GM21786 (cell line): Measurements from ENCODE around the gene KIF26B.
"Not testable (repeated sequence)": the region's sequence is repeated elsewhere in the genome, so short reads cannot be mapped to it uniquely, and the experiment has no call there.

Source experiments
- ATAC-seq: cut with Tn5 transposase; IDR thresholded peaks from one replicate; pipeline ENCODE4 v1.9.1; 2021; ENCODE audit not compliant: unreplicated experiment

The KIF26B gene

GRCh38 chr1:245311887-245312536 is 157.2 kb downstream of the KIF26B start:
- ATAC-seq, result no peak

DNA sequence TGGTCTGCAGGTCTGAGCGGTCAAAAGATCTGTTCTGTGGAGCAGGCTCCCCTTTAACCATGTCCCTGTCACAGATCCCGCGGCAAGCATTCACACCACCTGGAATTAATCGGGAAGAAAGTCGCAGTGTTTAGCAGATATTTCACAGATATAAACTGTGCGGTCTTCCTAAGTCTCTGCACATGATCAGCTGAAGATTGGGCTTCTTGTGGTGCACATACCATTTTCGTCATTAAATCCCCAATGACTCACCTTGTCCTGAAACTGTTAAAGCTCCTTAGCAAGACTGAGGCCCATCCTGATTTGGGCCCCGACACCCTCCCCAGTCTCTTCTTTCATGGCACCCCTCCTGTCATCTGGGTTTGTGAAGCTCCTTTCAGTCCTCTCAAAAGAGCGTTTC is 158.8 kb downstream of the KIF26B start:
- ATAC-seq, result no peak

DNA sequence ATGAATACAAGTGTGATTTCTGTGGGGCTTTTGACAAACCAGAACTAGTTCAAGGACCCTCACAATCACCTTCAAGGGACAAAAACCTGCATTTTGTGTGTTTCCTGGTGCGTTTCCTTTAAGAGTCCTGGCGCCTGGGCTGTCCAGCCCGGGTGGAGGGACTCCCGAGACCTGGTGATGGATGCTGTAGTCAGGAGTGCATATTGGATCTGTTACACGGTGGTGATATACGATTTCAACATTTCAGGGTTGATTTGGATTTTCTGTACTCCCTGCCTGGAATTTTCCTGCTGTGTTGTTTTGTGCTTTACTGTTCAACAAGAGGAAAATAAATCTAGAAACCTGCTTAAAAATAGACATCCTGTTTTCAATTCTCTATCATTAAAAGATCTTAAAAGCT is 162.0 kb downstream of the KIF26B start:
- no peak for ATAC-seq

- ATAC-seq, result no peak
Measured at GRCh38 chr1:245317217-245317616, 162.4 kb downstream of the KIF26B start.

- no peak for ATAC-seq
Measured at GRCh38 chr1:245319094-245319493, 164.3 kb downstream of the KIF26B start.

DNA sequence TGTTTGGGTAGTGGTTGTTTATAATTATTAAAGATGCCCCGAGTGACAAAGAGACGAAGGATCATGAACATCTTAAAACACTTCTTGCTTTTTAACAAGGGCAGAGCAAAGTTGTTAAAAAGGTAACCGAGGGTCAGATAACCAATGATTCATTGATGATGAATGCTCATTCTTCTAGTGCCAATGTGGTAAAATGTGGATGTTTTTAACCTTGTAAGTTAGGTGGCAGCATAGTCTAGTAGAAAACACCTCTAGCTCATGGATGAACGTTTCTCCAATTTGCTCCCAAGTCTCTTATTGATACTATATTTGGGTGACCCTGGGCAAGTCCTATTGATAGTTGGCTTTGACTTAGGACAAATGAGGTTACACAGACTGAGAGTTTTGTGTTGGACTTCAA is 167.9 kb downstream of the KIF26B start:
- ATAC-seq, result no peak

GRCh38 chr1:245323765-245324164 is 169.0 kb downstream of the KIF26B start:
- not testable (repeated sequence) for ATAC-seq

DNA sequence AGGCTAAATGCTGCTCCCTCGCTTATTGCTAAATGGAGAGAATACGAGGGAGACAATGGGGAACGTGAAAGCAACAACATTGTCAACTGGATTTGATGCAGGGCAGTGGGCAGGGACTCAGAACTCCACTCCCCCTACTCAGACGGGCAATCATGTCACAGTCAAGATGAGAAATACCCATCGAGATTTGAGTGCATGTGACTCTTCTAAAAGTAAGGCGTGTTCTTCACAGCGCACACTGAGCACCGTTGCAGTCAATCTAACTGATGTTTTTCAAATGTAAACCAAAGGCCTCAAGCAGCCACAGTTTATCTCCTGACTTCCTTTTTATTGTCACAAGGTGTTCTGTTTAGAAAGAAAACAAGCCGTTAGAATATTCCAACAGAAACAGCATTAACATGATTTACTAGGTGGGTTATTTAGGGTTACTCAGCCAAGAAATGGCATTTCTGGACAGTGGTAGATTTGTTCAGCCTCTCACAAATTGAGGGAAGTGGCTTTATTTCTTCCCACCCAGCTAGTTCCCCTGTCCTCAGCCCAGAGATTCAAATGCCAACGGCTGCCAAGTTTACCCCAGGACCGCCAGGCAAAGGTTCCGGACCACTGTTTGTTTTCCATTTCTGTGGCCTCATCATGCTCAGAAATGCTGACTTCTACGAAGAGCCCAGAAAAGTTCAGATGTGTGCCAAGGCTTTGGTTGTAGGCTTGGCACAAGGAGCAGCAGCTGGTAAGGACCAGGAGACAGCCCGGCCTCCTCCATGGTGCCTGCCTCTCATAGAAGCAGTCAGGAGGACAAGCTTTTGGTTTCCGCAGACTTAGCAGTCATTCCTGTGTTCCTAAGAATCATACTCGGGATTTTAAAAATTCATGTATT is 171.4 kb downstream of the KIF26B start:
- no peak for ATAC-seq

DNA sequence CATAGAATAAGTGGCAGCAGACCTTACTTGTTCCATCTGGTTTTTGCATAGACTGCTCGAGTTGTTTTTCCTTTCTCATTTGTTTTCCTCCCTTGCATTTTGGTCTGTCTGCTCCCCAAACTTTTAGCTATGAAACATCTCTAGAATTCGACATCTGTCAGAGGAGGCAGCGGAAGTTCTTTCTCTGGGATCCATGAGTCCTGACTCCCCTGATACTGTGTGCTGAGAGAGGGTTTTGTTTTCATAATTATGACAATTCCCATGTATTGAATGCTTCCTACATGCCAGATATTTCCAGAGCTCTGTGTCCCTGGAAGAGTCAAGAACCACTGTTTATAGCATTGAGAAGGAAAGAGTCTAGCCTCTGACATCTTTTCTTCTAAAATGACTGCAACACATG is 172.6 kb downstream of the KIF26B start:
- ATAC-seq, result no peak

GRCh38 chr1:245327842-245328241 is 173.1 kb downstream of the KIF26B start:
- ATAC-seq, result no peak

DNA sequence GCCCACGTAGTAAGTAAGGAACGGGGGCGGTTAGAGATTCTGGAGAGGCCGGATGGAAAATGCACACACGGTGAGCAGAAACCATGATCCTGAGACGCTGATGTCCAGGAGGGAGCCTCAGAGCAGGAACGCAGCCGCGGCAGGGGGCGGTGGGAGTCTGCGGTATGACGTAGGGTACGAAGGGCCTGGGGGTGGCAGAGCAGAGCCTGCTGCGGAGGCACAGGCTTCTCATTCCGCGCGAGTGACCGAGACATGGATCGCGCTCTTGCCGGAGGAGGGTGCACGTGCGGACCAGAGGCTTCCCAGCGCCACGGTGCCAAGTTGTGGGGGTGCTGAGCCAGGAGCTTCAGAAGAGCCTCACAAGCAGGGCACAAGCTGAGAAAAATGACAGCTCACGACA is 176.2 kb downstream of the KIF26B start:
- ATAC-seq, result no peak

- no peak for ATAC-seq
Measured at GRCh38 chr1:245332085-245332484, 177.3 kb downstream of the KIF26B start.

DNA sequence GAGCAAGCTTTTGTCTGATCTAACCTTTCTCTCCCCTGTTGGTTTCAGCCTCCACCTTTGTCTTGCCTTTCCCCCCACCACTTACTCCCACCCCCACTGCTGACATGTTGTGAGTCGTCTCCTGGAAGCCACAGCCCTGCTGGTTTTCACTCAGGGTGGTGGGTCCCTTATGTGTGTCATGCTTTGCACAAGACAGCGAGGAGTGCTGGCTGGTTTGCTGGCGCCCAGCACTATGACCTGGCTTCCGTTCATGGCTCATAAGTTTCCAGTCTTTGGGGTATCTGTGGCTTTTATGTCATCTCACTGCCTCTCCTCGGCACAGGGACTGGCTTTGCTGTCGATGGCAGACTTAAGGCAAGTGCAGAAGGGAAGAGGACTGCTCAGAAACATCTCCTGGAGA is 177.7 kb downstream of the KIF26B start:
- no peak for ATAC-seq

- ATAC-seq, result no peak
Measured at GRCh38 chr1:245334235-245334634, 179.4 kb downstream of the KIF26B start.

DNA sequence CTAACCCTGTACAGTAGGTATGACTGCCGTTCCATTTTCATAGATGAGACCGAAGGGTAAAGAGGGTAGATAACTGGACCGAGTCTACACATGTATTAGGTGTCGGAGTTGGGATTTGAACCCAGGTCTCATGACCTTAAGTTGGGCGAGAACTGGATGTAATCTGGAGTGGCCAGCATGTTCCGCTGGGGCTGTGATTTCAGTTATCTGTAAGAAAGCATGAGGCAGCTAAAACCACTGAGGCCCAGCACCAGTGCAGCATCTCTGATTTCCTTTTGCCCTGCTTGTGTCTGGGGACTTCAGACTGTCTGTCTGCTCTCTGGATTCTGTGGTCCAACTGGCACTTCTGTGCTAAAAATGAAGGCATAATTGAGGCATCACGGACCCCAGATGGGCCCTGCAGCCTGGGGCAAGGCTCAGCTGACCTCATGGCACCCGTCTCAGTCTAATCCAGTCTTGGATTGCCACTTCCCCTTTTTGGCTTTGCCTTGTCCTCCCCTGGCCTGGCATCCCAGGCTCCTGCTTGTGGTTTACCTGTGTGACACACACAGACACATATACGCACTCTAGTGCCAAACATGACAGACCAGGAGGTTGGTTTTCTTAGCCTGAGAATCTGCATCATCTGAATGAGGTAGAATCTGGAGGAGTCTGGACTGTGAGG is 180.2 kb downstream of the KIF26B start:
- no peak for ATAC-seq

DNA sequence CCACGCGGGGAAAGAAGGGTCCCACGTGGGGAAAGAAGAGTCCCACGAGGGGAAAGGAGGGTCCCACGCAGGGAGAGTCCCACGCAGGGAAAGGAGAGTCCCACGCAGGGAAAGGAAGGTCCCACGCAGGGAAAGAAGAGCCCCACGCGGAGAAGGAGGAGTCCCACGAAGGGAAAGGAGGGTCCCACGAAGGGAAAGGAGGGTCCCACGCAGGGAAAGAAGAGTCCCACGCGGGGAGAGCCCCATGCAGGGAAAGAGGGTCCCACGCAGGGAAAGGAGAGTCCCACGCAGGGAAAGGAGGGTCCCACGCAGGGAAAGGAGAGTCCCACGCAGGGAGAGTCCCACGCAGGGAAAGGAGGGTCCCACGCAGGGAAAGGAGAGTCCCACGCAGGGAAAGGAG is 180.9 kb downstream of the KIF26B start:
- ATAC-seq, result not testable (repeated sequence)

- no peak for ATAC-seq
Measured at GRCh38 chr1:245336149-245336983, 181.6 kb downstream of the KIF26B start.

- not testable (repeated sequence) for ATAC-seq
Measured at GRCh38 chr1:245336984-245337355, 182.2 kb downstream of the KIF26B start.

GRCh38 chr1:245337829-245338484 is 183.2 kb downstream of the KIF26B start:
- no peak for ATAC-seq

DNA sequence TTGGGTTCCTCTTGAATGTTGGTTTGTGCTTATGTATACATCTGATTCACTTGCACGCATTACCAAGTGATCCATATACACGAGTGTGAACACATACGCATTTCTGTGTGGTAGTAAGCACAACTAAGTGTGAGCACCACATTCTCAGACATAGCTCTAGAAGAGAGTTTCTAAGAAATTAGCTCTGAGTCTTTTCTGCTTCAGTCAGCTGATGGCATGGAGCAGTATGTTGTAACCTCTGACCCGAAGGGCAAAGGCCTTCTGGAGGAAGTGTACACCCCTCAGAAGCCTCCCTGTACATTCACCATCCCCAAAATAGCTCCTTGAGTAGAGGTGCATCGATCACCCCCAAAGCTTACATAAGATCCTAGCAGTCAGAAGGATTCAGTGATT is 183.7 kb downstream of the KIF26B start:
- ATAC-seq, result no peak

DNA sequence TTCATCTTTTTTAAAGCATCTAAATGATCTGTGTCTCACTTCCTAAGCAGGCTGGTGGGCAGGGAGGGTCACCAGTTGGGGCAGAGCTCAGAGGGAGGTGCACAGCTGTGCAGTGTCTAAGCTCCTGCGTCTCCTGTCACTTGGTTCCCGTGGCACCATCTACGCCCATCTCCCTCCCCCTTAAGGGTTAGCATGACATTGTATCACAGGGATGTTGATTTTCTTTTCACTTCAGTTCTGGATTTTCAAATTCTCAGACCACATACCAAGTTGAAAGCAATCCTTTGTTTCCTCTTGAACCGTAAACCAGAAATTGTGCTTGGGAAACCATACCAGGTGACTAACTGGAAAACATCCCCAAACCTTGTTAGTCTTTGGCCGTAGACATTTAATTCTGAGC is 187.0 kb downstream of the KIF26B start:
- ATAC-seq, result no peak
